SU-DHL-6 (cell line): ENCODE measurements around the gene ADAT3.

Experiments
- EZH2phosphoT487 ChIP-seq: fragments of 200-600 bp; sonication (generic), shearing (Covaris generic); conservative IDR thresholded peaks from 2 replicates; pipeline ENCODE4 v1.6.1; 2018; ENCODE audit warnings: mild to moderate bottlenecking, antibody characterized with exemption, low read length, moderate library complexity, mixed read lengths
- TF ChIP-seq, protein P1 (sequence below): fragments of 200-600 bp; sonication (generic); IDR thresholded peaks from one replicate; pipeline ENCODE4 v1.5.1; 2017; ENCODE audit warnings: antibody characterized with exemption, mild to moderate bottlenecking, low read length, moderate library complexity; ENCODE audit not compliant: insufficient read depth, poor library complexity, severe bottlenecking

DNA sequence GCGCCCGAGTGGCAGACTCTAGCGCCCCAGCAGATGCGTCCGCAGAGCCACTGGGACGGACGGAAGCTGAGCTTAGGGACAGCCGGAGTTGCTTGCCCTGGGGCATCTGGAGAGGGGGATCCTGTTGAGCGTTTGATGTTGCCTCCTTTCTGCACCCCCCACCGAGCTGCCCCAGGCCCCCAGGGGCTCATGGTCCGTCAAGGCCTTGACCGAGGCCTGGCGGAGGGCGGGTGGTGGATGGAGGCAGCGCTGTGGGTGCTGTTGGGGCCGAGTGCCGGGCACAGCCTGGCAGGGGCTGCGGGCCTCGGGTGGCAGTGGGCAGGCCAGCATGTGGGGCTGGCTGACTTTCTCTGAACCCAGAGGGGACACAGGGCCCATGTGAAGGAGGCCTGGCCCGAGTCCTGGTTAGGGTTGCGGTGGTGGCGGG lies 38.5 kb downstream of the ADAT3 start:
- TF ChIP-seq, protein P1, sequence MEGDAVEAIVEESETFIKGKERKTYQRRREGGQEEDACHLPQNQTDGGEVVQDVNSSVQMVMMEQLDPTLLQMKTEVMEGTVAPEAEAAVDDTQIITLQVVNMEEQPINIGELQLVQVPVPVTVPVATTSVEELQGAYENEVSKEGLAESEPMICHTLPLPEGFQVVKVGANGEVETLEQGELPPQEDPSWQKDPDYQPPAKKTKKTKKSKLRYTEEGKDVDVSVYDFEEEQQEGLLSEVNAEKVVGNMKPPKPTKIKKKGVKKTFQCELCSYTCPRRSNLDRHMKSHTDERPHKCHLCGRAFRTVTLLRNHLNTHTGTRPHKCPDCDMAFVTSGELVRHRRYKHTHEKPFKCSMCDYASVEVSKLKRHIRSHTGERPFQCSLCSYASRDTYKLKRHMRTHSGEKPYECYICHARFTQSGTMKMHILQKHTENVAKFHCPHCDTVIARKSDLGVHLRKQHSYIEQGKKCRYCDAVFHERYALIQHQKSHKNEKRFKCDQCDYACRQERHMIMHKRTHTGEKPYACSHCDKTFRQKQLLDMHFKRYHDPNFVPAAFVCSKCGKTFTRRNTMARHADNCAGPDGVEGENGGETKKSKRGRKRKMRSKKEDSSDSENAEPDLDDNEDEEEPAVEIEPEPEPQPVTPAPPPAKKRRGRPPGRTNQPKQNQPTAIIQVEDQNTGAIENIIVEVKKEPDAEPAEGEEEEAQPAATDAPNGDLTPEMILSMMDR: no peak
- TF ChIP-seq EZH2phosphoT487: no peak
